ENCODE results near the gene ADI1.

ADI1 gene, protein sequence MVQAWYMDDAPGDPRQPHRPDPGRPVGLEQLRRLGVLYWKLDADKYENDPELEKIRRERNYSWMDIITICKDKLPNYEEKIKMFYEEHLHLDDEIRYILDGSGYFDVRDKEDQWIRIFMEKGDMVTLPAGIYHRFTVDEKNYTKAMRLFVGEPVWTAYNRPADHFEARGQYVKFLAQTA

DNA sequence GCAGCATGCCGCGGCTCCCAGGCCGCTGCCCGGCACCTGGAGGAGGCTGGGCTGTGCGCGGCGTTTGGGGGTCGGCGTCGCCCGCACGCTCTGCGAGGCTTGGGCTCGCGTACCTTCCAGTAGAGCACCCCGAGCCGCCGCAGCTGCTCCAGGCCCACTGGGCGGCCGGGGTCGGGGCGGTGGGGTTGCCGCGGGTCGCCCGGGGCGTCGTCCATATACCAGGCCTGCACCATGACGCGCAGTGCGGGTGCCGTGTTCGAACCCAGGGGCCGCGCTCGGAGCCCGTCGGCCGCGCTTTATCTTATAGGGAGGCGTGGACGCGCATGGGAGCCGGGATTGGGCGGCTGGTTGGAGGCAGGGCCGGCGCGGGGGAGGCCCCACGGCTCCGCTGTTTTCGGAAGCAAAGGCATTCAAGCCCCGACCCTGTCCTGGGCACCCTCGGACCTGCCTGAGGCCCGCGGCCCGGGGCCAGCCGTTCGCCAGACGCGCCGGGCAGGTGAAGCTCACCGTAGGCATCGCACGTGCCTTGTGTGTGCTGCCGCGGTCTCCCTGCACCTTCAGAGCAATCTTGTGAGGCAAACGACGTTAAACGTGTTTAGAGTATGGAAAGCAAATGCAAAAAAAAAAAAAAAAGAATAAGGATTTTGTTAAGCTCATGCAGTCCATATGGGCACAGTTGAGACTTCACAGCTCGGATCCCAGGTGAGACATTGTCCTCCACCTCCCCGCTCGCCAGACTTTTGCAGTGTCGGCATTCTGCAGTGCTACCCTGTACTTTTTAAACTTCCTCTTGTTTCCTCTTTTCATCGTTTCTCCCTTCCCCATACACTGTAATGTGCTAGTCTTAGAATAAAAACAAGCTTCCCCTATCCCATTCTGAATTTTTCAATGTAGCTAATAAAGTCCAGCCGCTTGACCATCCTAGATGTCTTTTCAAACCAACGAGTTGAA is at the start of gene ADI1:
Gene ADI1, minus strand, starts transcription at position 277 of the 951 bp plus-strand sequence. Its CDS starts 44 bp downstream, at position 233.
- Mint-ChIP-seq H3K36me3 (ENCODE audit: low read depth) (peaks cover 33% of the 10 kb centered on the region), H3K27me3 (no peaks in the 10 kb centered on the region), H3K9me3 (peaks cover 5% of the 10 kb centered on the region), H3K4me3 (peak within 1 kb of the TSS; percentile 89), H3K4me1 (ENCODE audit: low read depth) (peaks cover 32% of the 10 kb centered on the region), H3K27ac (peak within 1 kb of the TSS; percentile 94)
- peak; percentile 87 for DNase-seq

DNA sequence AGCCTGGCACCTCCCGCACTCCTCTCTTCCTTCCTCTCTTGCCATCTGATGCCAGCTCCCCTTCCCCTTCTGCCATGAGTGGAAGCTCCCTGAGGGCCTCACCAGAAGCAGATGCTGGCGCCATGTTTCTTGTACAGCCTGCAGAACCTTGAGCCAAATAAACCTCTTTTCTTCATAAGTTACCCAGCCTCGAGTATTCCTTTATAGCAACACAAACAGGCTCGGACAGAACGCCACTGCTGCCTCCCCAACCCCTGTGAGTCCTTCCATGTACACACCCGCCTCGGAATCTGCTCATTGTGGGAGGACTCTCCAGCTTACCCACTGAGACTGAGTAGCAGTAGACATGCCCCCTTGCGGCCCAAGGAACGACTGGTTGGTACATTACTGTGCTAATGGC is 47.5 kb upstream of the ADI1 start:
- no peak overlapping the region for H3K4me3 Mint-ChIP-seq
- no peaks in the 10 kb centered on the region for H3K9me3 Mint-ChIP-seq
- no peak overlapping the region for H3K27ac Mint-ChIP-seq
- no peak for DNase-seq
- peaks cover 11% of the 10 kb centered on the region for H3K36me3 Mint-ChIP-seq (ENCODE audit: low read depth)
- peaks cover 3% of the 10 kb centered on the region for H3K4me1 Mint-ChIP-seq (ENCODE audit: low read depth)
- H3K27me3 Mint-ChIP-seq = no peaks in the 10 kb centered on the region

DNA sequence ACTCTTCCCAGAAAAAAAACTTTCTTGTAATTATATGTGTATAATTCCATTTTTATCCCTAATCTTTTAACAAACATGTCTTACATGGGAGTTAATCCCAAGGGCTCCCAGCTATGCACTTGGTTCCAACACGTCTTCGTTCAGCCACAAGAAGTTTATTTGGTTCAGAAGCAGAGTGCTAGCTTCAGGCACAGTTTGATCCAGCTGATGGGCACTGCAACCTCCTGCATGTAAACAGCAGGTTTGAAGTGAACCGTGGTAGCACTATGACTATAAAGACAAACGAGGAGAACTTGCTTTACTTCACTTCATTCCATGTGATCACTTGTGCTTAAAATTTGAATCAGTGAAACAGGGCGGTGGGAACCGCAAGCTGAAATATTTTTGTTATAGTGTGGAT is 45.8 kb upstream of the ADI1 start:
- peaks cover 25% of the 10 kb centered on the region for H3K36me3 Mint-ChIP-seq (ENCODE audit: low read depth)
- no peak for DNase-seq
- H3K9me3 Mint-ChIP-seq = no peaks in the 10 kb centered on the region
- peaks cover 11% of the 10 kb centered on the region for H3K4me1 Mint-ChIP-seq (ENCODE audit: low read depth)
- no peak overlapping the region for H3K4me3 Mint-ChIP-seq
- no peaks in the 10 kb centered on the region for H3K27me3 Mint-ChIP-seq
- H3K27ac Mint-ChIP-seq = no peak overlapping the region

DNA sequence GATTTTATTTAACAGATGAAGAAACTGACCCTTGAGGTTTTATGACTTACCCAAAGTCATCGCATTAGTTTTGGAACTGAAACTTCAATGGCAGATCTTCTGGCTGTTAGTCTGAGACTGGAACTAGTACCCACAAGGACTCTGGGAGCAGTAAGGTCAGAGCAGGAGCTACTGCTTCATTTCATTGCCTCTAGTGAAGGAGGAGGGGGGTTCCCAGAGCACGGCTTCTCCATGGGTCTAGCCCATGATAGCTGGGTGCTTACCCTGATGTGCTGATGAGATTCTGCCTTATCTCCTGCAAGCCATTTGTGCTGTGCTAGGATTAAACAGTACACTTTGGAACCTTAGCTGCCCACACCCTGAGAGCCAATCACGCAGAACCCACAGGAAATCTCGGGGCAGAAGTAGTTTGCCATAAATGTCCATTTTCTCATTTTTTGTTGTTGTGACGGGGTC is 44.2 kb upstream of the ADI1 start:
- no peak overlapping the region for H3K4me3 Mint-ChIP-seq
- H3K27ac Mint-ChIP-seq = peak overlapping the region; percentile 40
- H3K36me3 Mint-ChIP-seq (ENCODE audit: low read depth) = peaks cover 38% of the 10 kb centered on the region
- peaks cover 20% of the 10 kb centered on the region for H3K4me1 Mint-ChIP-seq (ENCODE audit: low read depth)
- no peaks in the 10 kb centered on the region for H3K27me3 Mint-ChIP-seq
- no peaks in the 10 kb centered on the region for H3K9me3 Mint-ChIP-seq
- DNase-seq = no peak

DNA sequence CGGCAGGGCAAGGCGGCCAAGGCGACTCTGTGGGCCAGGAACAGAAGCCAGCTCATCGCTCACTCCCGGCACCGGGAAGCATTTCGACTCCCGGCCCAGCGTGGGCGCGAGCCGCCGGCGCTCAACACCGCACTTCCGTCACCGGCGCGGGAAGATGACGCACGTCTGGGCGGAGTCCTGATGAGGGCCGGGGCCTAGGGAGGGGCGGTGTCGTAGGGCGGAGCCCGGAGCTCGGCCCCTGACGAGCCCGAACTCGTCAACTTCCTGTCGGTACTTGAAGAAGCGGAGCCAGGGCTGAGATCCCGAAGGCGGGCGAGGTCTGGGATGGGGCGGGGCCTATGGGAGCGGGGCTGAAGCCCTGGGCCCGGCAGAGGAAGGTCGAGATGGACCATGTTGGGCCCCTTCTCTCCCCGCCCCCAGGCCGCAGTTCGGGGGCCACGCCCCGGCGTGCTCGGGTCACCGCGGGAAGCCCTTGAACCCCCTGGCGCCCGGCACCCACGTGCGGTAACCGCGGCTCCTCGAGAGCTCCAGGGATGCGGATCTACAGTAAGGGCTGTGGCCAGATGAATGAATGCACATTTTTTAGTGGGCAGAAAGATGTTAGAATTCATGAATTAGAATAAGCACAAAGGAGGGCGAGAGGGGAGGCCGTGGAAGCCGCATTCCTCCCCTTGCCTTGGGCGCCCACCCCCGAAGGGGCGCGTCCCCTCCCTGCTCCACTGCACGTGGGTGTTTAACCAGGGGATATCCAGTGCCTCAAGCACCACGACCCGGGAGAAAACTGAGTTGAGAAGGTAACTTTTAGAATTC is 39.1 kb upstream of the ADI1 start, which contains the start of gene RNASEH1:
Gene RNASEH1, minus strand, starts transcription at position 129 of the 810 bp plus-strand sequence. Its CDS starts 73 bp downstream, at position 56.
- Mint-ChIP-seq H3K36me3 (ENCODE audit: low read depth) (peaks cover 84% of the 10 kb centered on the region), H3K4me1 (ENCODE audit: low read depth) (peaks cover 49% of the 10 kb centered on the region), H3K27me3 (no peaks in the 10 kb centered on the region), H3K27ac (peak within 1 kb of the TSS; percentile 96), H3K4me3 (peak within 1 kb of the TSS; percentile 91), H3K9me3 (no peaks in the 10 kb centered on the region)
- DNase-seq = peak; percentile 100

DNA sequence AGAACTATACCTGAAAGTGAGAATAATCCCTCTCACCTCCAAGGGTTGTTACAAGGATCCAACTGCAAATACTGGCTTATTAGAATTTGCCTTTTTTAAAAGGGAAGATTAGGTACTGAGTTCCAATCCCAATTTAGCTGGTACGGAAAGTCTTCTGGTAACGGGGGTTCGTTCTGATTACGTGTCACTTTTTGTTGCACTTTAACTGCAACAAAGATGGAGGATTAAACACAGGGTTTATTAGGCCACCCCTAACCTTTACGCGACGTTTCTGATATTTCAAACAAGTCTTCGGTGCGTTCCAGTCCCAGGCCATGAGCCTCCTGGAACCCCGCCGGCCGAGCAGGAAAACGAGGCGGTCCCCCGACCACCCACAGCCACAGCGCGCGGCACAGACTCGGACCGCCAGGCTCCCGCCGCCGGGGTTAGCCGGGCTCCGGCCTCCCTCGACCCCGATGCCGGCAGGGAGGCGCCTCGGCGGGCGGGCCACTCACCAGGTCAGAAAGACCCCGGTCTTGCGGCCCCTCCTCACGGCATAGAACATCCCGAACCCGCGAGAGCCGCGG is 38.4 kb upstream of the ADI1 start:
- H3K4me1 Mint-ChIP-seq (ENCODE audit: low read depth) = peaks cover 50% of the 10 kb centered on the region
- H3K27me3 Mint-ChIP-seq = no peaks in the 10 kb centered on the region
- no peak for DNase-seq
- peak overlapping the region; percentile 96 for H3K27ac Mint-ChIP-seq
- peak overlapping the region; percentile 91 for H3K4me3 Mint-ChIP-seq
- H3K9me3 Mint-ChIP-seq = no peaks in the 10 kb centered on the region
- peaks cover 85% of the 10 kb centered on the region for H3K36me3 Mint-ChIP-seq (ENCODE audit: low read depth)

DNA sequence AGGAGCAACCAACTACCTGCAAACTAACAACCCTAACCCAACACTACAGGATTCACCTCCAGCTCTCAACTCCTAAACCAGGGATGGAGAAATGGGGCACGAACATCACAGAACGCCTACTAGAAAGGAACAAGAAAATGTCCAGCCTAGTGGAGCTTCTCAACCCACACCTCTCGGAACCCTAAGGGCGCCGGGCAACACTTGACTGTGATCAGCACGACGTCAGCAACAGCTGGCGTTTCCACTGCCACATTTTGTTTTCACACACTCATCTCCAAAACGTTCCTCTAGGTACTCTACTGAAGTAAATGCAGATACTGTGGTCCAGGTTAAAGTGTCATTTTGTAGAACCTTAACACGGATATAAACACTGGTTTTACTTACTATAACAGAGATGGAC is 34.6 kb upstream of the ADI1 start:
- peaks cover 90% of the 10 kb centered on the region for H3K36me3 Mint-ChIP-seq (ENCODE audit: low read depth)
- no peaks in the 10 kb centered on the region for H3K9me3 Mint-ChIP-seq
- no peaks in the 10 kb centered on the region for H3K27me3 Mint-ChIP-seq
- H3K4me3 Mint-ChIP-seq = no peak overlapping the region
- peaks cover 36% of the 10 kb centered on the region for H3K4me1 Mint-ChIP-seq (ENCODE audit: low read depth)
- DNase-seq = no peak
- H3K27ac Mint-ChIP-seq = peak overlapping the region; percentile 26

DNA sequence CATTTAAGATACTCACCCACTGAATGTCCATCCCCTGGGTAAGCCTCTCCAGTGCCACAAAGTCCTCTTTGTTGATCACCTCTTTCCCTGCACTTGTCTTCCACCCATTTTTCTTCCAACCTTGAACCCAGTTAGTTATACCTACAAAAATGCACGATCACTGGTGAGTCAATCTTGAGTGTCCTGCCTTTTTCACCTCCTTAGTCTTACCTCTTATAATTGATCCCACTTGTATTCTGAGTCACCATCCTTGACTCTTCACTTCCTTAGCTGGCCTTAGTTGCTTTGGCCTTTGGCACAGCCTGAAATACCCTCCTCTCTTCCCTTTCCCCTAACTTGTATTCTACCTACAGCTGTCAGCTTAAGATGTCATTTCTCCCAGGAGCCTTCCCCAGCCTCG is 28.6 kb upstream of the ADI1 start:
- DNase-seq = no peak
- peaks cover 97% of the 10 kb centered on the region for H3K36me3 Mint-ChIP-seq (ENCODE audit: low read depth)
- peaks cover 2% of the 10 kb centered on the region for H3K4me1 Mint-ChIP-seq (ENCODE audit: low read depth)
- no peak overlapping the region for H3K4me3 Mint-ChIP-seq
- no peaks in the 10 kb centered on the region for H3K27me3 Mint-ChIP-seq
- H3K27ac Mint-ChIP-seq = peak overlapping the region; percentile 54
- H3K9me3 Mint-ChIP-seq = no peaks in the 10 kb centered on the region

DNA sequence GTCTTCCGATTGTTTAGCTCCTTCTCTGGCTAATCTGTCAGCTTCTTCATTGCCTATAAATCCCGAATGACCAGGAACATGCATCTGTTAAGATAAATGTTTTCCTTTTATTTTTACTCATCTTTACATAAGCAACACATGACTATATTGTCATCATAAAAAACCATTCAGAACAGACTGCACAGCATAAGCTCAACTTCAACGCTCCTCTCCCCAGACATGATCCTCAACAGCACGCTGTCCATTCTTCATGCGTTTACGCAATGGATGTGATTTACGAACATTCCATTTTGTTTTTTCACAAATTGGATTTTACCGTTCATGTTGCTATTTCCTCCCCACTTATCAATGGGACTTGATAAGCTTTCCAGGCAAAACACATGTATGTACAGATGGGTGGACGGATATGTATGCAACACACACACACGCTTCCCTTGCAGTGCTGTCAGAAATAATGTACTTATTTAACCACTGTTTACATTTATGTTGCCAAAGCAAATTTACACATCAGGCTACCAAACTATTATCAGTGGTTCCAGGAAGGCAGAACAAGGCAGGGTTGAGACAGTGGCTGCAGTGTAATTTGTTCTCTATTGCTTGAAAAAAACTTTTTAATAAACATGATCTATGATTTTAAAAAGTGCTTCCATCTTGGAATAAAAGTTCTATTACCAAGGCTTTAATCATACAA is 26.6 kb upstream of the ADI1 start:
- Mint-ChIP-seq H3K4me1 (ENCODE audit: low read depth) (no peaks in the 10 kb centered on the region), H3K27me3 (no peaks in the 10 kb centered on the region), H3K4me3 (no peak overlapping the region), H3K36me3 (ENCODE audit: low read depth) (peaks cover 98% of the 10 kb centered on the region), H3K27ac (no peak overlapping the region), H3K9me3 (no peaks in the 10 kb centered on the region)
- DNase-seq = no peak

DNA sequence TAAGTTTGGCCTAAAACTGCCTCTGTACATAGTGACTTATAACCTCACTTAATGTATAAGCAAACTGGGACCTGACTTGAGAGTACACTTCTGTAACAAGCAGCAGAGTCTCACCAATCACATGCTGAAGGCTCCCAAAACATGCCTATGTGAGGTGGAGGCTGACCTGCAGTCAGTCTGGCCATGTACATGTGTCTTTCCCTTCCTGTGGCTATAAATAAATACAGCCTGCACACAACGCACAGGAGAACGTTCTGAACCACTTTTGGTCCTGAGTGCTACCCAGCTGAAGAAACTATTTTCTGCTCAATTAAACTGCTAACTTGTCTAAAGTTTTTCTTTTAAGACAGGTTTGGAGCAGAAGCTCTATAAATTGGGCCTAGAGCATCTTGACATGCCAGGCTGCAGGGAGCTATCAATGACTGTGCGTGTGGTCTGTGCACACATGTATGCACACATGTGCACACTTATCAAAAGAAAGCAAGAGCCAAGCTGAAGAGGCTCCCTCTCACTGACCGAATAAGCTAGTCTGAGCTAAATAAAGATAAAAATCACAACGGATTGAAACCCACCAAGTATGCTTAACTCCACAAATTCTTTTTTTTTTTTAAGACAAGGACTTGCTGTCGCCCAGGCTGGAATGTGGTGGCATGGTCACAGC is 23.8 kb upstream of the ADI1 start:
- no peaks in the 10 kb centered on the region for H3K4me1 Mint-ChIP-seq (ENCODE audit: low read depth)
- DNase-seq = no peak
- H3K27ac Mint-ChIP-seq = peak overlapping the region; percentile 15
- no peak overlapping the region for H3K4me3 Mint-ChIP-seq
- H3K36me3 Mint-ChIP-seq (ENCODE audit: low read depth) = peaks cover 96% of the 10 kb centered on the region
- H3K9me3 Mint-ChIP-seq = no peaks in the 10 kb centered on the region
- no peaks in the 10 kb centered on the region for H3K27me3 Mint-ChIP-seq

DNA sequence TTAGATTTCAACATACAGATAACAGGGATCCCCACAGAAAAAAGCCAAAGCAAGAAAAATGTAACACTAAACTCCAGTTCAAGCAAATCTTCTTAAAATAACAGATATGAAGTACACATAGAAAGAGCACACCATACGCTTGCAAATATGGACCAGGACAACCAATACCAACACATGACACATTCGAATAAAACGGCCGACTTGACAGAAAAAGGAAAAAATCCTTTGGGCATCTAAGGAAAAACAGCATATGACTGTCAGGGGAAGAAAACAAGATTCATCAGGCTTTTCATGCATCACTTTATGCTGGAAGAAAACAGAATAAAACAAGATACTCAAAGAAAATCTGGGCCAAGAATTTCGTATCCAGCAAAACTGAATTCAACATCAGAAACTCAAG is 22.8 kb upstream of the ADI1 start:
- Mint-ChIP-seq H3K27me3 (no peaks in the 10 kb centered on the region), H3K27ac (no peak overlapping the region), H3K9me3 (no peaks in the 10 kb centered on the region), H3K4me3 (no peak overlapping the region), H3K36me3 (ENCODE audit: low read depth) (peaks cover 85% of the 10 kb centered on the region), H3K4me1 (ENCODE audit: low read depth) (no peaks in the 10 kb centered on the region)
- no peak for DNase-seq

DNA sequence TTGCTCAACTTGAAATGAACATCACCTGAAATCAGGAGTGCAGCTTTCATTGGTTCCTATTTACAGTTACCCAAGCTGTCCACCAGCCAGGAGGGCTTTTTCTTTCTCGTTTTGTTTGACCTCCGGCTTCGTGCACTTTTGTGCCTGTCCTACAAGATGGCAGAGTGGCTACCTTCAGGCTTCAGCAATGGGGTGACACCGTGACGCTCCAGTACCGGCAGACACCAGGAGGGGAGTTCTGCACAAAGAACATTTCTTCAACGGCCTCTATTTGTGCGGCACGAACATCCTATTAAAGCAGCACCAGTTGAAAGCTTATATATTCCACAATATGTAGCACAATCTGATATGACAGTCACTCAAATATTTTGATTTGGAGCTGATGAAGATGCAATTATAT is 20.5 kb upstream of the ADI1 start:
- Mint-ChIP-seq H3K27ac (no peak overlapping the region), H3K36me3 (ENCODE audit: low read depth) (peaks cover 66% of the 10 kb centered on the region)

More for the DNA sequence above, 20.5 kb upstream of the ADI1 start:
- no peak for DNase-seq
- Mint-ChIP-seq H3K27me3 (no peaks in the 10 kb centered on the region), H3K9me3 (no peaks in the 10 kb centered on the region), H3K4me3 (no peak overlapping the region), H3K4me1 (ENCODE audit: low read depth) (peaks cover 6% of the 10 kb centered on the region)

Data from activated T-cell treated with anti-CD3 and anti-CD28 coated beads, Interleukin-2, amount 50 U/mL, for 24 hours (primary cell).